NCI-H1436 (cell line): ENCODE measurements around the gene AGT.
A peak's percentile ranks its signal among the peaks of the same experiment; 100 is the strongest.

Experiments
- DNase-seq: peaks from one replicate; lab custom pipeline; 2025; lab: John Stamatoyannopoulos, UW

Gene AGT

DNA sequence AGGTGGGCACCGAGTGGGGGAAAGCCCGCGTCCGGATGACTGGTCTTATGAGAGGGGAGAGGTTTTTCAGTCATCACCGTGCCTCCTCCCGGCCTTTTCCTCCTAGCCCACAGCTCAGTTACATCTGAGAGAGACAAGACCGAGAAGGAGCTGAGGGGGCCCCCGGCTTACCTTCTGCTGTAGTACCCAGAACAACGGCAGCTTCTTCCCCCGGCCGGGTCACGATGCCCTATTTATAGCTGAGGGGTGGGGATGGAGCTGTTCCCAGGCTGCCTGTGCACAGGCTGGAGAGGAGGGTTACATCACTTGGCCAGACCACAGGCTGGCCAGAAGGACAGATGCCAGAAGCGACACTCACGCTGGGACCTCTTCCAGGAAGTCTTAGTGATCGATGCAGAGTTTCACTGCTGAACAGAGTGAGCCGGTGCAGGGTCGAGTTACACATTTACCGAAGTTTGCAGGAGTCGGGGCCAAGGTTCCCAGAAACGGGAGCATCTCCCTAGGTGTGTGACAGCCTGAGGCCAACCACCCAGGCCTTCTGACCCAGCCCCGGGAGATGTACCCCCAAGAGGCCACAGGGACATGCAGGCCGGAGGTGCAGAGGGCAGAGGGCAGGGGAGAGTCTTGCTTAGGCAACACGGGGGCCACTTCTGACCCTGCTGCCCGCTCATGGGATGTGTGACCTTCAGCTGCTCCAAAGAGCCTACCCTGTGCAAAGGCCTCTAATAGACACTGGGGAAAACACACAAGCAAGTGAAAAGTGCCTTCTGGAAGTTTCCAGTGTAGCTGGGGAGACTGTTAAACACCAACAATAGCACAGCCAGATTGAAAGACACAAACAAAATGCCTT is at the start of gene AGT:
AGT (minus strand) TSS at position 208 of the 850 bp plus-strand sequence. CDS start 3,299 bp downstream, outside the sequence.
- DNase-seq, result no peak

DNA sequence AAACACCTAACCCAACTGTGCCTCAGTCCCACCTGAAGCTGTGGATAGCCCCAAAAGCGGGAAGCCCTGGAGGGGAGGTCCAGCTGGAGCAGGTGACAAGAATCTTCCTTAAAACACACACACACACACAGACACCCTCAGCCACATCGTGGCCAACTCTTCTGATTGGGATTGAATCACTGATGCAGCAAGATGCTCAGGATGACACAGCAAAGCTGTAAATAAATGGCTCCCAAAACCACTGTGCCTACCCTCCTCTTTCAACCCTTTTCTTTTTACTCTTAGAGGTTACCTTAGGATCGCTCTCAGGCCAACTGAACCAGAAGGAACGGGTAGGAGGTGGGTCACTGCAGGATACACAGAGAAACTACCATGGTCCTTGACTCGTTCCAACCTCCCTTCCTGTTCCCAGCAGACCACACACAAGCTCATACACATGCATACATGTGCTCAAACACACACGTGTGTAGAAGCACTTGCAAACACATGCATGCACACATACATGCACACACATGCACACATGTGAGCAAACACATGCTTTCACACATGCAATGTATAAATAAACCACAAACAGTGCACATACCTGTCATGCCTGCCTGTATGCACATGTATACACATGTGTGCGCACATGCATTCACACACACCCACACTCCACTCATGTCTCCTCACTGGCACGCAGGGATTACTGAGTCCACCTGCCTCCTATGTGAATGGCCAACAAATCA is 47.7 kb upstream of the AGT start:
- DNase-seq, result no peak

DNA sequence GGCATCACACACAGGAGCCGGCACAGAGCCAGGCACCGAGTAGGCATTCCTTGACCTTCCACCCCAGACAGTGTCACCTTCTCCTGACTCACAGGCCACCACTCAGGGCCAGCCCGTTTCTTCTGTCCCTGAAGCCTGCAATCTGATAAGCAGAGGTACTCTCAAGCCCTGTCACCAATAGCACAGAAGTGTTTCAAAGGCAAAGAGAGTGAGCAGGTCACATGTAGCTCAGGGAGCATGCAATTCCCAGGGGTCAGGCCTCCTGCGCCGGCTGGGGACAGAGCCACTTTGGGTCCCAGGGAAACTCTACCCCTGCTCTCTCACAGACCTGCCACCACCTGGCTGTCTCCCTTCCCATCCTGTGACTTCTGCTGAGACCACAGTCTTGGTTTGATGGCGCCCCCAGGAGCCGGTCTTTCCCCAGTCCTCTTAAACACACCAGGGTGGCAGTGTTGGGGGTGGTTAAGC is 46.5 kb upstream of the AGT start:
- DNase-seq, result peak; percentile 73

DNA sequence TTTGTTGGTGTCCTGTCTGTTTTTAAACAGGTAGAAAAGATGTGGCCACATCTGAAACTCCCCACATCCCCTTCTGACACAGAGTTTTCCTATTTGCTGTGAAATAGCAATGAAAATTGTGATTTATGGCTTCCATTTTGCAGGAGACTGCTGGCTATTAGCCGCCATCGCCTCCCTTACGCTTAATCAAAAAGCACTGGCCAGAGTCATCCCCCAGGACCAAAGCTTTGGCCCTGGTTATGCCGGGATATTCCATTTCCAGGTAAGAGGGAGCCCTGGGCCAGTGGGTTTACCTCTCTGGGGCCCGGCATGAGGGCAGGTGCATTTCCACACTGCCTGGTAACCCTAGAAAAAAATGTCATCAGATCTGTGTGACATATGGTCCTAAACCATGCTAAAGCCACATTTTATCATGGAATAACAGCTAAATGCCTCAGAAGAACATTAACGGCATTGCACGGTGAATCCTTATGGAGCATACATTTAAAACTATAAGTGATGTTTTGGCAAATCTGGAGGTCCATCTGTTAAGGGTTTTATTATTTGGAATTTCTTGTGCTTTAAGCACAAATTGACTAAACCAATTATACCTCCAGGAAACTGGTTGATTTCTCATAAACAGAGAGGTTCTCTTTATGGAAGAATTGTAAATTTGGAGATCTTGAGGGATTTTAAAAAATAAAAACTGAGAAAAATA is 45.6 kb upstream of the AGT start:
- no peak for DNase-seq

DNA sequence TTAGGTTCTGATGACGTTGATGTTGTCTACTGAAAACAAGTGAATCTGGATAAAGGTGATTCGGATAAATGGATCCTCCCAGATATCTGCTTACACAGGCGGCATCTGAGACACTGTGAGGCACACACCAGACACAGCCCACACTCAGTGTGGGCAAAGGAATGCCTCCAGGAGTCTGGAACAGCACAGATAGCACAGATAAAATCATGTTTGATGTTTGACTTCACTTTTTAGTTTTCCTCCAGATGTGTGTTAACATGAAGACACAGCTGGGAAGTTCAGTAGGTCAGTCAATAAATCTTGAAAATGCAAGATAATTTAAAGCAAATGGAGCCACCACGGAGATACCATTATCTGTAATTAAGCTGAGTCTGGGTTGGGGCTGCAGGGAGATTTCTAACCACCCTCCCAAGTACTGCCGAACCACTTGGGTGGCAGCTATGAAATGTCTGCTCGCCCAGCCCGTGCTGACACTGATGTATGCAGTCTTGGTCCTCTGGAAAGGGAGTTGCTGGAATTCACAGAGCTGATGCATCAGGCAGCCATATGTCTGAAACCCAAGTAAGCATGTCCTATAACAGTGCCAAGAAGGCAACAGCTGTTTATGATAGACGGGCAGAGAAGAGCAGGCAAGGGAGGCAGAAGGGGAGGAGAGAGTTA is 44.9 kb upstream of the AGT start:
- DNase-seq, result no peak

DNA sequence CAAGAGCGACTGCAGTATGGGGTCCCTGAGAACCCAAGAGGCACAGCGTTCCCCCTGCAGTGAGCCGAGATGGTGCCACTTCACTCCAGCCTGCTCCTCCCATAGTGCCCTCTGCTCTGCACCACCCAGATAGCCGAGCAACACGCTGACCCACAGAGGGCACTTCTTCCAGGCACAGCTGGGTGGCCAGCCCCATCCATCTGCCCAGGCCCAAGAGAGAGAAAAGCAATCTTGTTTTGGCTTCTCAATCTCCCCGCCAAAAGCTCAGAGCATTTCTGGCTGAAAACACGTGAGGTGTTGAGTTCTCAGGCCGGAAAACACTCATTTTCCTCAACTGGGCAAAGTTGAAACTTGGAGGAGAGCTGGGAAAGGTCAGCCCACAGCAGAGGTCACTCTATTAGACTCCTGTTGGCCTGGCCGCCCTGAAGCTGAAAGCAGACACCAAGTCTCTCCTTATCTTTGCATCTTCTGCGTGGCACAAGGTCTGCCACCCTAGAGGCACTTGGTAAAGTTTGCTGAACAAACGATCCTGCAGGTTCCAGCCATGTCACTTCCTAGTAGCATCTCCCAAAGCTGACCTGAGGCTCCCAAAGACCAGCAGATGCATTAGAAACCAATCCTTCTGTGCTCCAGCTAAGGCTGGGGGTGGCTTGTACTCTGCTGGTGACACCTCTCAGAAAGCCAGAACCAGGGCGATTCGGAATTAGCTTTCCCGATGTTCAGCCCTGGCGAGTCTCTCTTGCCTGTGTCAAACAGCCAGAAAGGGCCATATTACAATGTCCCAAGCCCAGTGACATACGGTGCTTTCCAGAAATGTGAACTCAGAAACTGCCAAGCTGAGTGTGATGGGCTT is 44.2 kb upstream of the AGT start:
- no peak for DNase-seq

DNA sequence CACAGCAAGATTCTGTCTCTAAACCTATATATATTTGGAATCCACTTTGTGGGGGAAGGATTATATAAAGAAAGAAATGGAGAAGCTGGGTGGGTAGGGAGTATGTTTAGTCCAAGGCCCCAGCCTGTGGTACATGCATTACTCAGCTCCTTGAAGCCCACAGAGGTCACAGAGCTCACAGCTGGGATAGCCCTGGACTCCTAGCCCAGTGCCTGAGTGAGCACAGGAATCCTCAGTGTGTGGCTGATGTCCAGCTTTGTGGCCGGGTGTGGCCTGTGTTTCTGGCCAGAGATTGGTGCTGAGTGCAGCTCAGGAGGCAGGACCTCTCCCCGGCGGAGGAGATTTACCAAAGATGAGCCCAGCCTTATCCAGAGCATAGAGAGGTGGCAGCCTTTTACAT is 40.9 kb upstream of the AGT start:
- DNase-seq, result no peak

DNA sequence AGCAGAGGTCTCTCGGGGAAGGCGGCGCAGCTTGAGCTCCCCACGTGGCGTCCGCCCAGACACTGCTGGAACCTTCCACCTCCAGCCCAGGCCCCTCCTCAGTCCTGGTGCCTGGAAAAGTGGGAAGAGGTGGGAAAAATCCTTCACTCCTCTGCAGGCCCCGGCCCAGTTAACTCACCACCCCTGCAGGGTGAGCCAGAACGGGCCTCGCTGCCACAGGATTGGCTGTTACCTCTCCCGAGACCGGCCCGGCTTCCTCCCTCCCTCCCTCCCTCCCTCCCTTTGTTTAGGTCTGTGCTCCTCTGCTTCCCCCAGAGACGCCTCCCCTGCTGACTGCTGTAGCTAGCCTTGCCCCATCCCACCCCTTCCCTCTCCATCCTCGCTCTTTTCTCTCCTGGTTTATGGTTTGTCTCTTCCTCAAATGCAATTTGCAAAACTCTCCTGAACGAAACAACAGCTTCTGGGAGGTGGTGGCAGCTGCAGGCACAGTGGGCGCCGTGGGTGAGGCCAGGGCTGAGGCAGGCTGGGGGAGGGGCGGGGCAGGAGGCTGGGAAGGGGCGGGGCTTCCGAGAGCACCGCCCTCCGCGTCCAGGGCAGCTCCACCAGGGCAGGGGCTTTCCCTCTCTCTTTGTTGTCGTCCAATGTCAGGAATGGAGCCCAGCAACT is 39.8 kb upstream of the AGT start:
- DNase-seq, result peak; percentile 93

DNA sequence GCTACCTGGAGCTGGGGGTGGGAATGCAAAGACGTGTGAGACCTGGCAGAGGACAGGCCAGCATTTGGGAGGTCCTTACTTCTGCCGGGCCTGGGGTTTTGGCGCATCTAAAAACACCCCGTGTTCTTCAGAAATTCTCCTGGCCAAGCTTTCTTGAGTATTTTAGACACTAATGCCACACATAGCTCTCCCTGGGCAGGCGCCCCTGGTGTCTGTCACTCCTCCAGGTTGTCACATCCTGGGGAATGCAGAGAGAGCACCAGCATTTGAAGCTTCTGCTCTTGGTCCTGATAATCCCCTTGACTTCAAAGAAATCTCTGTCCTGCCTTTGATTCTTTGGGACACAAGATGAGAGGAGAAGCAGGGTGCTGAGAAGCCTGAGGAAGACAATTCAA is 39.3 kb upstream of the AGT start:
- no peak for DNase-seq

DNA sequence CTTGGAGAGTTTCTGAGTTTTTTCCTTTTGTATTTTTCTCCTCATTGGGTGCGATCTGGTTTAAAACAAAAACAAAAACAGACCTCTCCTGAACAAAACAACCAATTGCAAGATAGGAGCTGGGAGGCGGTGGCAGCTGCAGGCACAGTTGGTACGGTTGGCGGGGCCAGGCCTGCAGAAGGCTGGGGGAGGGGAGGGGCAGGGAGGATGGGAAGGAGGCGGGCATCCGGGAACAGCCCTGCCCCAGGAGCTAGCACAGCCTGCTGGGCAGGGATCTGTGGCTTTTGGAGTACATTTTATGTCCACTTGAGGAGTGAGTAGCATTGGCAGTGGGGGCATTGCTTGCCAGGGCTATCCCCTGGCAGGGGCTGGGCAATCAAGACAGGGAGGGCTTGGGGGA is 38.5 kb upstream of the AGT start:
- peak; percentile 88 for DNase-seq

DNA sequence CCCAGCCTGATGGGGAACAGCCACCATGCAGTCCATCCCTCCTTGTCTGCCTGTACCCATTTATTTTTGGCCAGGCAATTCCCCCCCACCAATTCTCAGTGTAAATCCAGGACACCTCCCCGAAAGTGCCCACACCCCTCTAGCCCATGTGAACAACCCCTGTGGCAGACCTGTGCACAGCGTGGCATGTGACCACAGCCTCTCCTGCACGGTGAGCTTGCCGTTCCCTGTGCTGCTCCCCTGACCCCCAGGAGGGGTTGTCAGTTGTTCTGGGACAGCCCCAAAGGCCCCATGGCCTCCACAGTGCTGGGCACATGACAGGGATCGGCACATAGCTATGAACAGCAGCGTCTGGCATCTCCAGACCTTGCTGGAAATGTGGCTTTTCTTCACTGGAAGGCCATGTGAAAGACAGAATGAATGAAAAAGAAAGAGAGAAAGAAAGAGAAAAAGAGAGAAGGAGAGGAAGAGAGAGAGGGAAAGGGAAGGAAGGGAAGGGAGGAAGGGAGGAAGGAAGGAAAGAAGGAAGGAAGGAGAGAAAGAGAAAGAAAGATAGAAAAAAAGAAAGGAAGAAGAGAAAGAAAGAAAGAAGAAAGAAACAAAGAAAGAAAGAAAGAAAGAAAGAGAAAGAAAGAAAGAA is 37.2 kb upstream of the AGT start:
- no peak for DNase-seq

DNA sequence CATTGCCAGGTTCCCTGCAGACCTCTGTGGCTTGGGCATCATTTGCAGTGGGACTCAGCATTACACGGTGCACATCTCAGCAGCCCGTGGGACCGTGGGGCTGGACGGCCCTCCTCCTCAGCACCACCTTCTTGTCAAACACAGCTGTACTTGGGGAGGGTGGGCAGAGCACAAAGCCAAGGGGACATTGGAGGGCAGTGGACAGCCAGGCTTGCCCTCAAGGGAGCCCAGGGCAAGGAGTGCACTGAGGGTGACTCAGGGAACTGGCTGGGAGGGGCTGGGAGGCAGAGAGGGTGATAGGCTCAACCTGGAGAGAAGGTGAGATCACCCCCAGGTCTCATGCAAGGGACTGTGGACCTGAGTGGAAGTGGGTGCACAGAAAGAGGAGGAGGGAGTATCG is 36.7 kb upstream of the AGT start:
- no peak for DNase-seq

DNA sequence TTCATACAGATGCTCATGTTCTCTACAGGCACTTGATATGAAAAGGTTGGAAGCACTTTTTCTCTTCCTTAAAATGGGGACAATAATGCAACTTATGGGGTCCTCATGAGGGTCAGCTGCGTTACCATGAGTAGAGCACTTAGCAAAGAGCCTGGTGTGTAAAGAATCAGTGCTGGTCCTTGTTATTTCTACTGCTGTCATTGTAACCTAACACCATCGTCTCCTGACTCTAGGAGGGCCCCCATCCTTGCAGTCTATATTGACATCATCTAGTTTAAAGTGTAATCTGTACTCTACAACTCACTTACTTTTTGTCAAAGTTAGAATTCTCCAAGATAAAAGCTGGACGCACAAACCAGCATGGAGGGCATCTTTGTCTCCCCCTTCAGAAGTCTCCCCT is 35.7 kb upstream of the AGT start:
- no peak for DNase-seq

DNA sequence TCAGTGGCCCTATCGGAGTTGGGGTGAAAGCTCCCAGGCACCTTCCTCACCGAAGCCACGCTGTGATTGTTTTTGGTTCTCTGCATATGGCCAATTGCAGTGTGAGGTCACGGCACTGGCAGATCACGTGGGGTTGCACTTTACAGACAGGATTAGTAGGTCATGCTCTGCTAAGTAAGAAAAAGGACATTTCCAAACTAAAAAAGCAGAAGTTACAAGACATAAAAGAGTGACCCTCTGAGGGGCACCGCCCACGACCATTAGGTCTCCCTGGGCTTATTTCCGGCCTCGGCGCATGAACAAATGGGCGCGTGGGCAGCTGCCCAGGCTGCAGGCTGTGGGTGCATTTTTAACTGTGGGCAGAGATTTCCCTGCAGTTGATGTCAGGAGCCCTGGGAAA is 35.2 kb upstream of the AGT start:
- DNase-seq, result no peak

DNA sequence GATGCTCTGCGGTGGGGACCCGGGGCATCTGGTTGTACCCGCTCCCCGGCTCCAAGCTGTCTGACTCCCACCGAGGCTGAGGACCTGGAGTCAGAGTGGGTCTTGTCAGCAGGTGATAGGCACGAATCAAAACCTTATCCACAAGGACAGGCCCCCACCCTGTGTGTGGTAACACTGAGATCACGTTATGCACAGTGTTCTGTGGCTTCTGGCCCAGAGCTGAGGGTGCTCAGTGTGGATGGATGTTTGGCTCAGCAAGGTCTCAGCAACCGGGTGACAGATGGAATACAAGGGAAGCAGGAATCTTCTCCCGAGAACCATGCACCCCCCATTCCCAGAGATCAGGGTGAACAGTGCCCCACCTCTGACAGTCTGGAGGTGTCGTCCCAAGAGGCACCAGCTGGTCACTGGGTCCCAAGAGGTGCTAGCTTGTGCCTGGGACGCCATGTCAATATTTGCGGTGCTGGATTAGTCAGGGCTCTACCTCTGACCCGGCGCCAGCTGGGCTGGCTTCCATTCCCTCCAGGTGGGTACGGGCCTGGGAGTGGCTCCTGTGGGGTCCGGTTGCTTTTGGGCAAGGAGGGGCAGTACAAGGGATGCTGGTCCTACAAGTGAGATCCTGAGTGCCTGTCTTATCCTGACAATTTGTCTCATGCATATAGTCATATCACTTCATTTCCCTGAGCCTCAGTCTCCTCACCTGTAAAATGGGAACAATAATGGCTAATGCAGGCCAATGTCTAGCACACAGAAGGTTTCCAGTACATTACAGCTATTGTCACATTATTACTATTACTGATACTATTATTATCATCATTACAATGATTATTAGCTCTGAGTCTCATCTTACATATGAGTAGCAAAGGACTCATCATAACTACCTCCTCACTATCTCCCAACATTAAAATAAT is 34.2 kb upstream of the AGT start:
- DNase-seq, result no peak

DNA sequence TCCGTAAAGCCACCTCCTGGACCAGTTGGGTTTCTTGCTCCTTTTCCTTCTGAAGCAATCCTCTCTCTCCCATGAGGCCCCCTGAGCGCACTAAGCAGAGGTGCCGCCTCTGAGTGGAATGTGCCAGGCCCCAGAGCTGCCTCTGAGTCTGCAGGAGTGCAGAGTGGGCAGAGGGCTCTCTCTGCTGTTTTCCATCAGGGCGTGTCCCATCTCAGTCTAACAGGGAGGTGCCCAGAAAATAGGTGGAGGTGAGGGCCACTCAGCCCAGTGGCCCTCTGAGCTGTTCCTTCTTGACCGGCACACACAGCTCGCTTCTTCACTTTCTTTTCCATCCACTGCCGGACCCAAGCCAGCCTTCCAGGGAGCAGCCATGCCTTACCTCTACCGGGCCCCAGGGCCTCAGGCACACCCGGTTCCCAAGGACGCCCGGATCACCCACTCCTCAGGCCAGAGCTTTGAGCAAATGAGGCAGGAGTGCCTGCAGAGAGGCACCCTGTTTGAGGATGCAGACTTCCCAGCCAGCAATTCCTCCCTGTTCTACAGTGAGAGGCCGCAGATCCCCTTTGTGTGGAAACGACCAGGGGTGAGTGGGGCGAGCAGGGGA is 33.3 kb upstream of the AGT start, which contains the start of gene CAPN9:
CAPN9 (plus strand) TSS at position 262 of the 604 bp plus-strand sequence; CDS start at position 371, 109 bp downstream.
- no peak for DNase-seq

DNA sequence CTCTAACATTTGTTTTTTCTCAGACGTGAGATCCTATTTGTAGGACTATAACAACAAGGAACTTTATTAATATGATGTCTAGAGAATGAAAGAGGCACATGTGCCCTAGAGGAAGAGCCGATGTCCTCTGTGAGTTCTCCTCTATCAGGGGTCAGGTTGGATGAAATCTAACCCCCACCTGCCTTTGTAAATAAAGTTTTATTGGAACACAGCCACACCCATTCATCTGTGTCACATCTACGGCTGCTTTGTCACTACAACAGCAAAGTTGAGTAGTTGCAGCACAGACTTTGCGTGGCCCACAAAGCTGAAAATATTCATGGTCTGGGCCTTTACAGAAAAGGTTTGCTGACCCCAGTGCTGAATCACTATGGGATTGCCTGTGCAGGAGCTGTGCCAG is 32.7 kb upstream of the AGT start:
- no peak for DNase-seq

DNA sequence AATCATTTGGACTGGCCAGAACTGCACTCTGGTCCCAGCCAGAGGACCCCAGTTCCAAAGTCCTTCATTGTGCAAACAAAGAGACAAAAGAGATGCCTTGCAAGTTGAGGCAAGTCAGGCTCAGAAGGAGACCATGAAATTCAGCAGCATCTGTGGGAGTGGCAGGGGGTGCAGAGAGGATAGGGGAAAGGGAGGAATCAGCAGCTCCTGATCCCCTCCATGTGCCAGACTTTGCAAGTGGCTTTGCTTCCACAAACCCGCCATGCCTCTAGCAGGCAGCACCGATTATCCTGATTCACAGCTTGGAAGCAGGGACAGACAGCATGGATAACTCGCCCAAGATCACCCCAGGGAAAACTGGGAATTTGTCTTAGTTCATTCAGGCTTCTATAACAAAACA is 31.1 kb upstream of the AGT start:
- DNase-seq, result no peak

DNA sequence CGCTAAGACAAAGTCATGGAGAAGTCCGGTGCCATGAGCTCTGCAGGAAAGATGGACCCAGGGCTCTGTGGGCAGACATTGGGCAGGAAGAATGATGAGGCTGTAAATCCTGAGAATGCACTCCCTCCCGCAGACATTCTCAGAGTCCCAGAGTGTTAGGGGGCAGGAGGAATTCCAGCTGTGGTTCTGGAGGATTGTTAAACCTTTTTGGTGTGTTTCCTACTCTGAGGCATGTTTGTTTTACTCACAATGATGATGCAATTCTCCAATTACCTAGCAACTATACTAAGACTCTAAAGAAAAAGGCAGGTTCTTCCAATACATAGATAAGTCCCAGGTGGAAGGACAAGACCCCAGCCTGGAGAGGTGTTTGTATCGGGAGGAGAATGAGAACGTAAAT is 30.5 kb upstream of the AGT start:
- no peak for DNase-seq
